SIG-M5 treated with dmso at 0.1 percent for 504 hours (cell line): ENCODE data around the gene SGSM1.

ENCODE experiments used
- DNase-seq: peaks from one replicate; lab custom pipeline; 2025; ENCODE audit not compliant: unreplicated experiment; lab: John Stamatoyannopoulos, UW

Gene SGSM1

DNA sequence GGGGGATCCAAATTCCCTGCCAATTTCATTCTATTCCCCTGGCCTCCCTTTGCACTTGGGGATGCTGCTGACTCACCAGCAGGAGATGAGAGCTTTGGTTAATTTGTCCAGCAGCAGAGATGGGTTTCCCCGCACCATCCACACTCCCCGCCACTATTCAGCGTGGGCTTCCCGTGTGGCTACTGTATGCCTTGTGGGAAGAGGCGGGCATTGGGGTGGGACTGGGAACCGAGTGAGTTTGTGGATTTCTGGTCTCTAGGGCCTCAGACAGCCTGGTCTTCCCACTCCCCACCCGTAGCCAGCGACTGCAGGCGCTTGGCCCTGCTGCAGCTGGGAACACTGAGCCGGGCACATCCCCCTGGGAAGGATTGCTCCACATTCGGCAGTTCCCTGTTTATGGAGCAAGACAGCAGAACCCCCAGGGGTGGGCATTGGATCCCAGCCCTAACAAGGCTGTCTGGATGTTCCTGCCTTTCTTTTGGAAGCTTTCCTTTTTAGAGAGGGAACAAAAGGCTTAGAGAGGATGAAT is 169.9 kb downstream of the SGSM1 start:
- no peak for DNase-seq

DNA sequence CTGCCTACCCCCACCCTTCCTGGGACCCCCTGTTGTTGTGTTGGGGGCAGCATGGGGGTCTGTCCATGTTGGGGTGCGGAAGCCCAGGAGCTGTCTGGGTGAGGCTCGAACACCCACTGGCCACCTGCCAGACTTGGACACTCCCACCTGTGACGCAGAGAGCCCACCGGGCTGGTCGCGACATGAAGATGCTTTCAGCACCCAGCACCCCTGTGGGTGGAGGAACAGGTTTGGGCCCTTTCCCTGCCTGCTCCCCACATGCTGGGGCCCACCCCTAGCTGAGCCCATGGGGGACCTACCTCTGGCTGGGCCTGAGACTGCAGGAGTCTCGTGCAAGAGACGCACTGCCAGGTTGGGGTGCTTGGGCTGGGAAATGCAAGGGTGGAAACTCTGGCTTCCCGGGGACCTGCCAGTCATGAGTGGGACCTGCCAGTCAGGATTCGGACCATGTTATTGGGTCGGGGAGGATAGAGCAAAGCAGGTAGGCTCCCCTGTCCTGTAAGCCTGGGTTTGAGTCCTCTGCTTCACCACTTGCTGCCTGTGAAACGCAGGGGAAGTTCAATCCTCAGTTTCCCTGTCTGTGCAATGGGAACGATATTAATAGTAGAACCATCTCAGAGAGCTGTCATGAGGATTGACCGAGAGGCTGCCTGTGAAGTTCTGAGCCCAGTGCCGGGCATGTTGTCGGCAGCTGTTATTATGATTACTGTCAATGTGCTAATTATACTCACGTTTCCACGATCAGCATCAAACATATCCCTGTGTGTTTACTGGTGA is 170.6 kb downstream of the SGSM1 start:
- DNase-seq: no peak
